Lung (tissue), 12 donors: ENCODE measurements around the gene ASIC2. TPM values are rescaled to one million over a fixed set of nuclear protein-coding genes. Genes with fewer than 3 reads are reported as not detected.

Experiments used
- ATAC-seq: fragments of 200-7000 bp; cut with Tn5 transposase; one replicate; pipeline ENCODE4 v1.9.1; 2020; ENCODE audit warnings: moderate number of reproducible peaks; ENCODE audit not compliant: insufficient read depth, low FRiP score
- DNase-seq, 3 donors: peaks; one replicate each; pipeline ENCODE4 v3.0.0-alpha.2; 2013 to 2017
- H3K27ac ChIP-seq, 2 donors: one replicate each; pipeline ENCODE4 v1.5.1; 2013; ENCODE audit warnings: mild to moderate bottlenecking in 2 of 2, moderate library complexity in 2 of 2, control low read depth in 1 of 2, inconsistent platforms in 1 of 2, low read depth in 1 of 2, low read length in 1 of 2
- H3K27me3 ChIP-seq, 3 donors: one replicate each; pipeline ENCODE4 v1.5.1; 2013; ENCODE audit warnings: low read length in 2 of 3; ENCODE audit not compliant: control insufficient read depth in 3 of 3, insufficient read depth in 3 of 3
- H3K36me3 ChIP-seq, 4 donors: one replicate each; pipeline ENCODE4 v1.5.1; 2013; ENCODE audit warnings: low read length in 4 of 4, mild to moderate bottlenecking in 1 of 4, moderate library complexity in 1 of 4; ENCODE audit not compliant: control insufficient read depth in 4 of 4, insufficient read depth in 4 of 4
- H3K4me1 ChIP-seq, 5 donors: one replicate each; pipeline ENCODE4 v1.5.1; 2013; ENCODE audit warnings: low read length in 5 of 5, mild to moderate bottlenecking in 2 of 5, moderate library complexity in 1 of 5; ENCODE audit not compliant: control insufficient read depth in 5 of 5, insufficient read depth in 5 of 5
- H3K4me3 ChIP-seq: one replicate; pipeline ENCODE4 v1.5.1; 2013; ENCODE audit warnings: mild to moderate bottlenecking, control low read depth, moderate library complexity
- H3K9ac ChIP-seq, 2 donors: one replicate each; pipeline ENCODE4 v1.5.1; 2013; ENCODE audit warnings: low read length in 2 of 2, control low read depth in 1 of 2; ENCODE audit not compliant: insufficient read depth in 1 of 2
- H3K9me3 ChIP-seq, 4 donors: one replicate each; pipeline ENCODE4 v1.5.1; 2013; ENCODE audit warnings: low read length in 3 of 4, mild to moderate bottlenecking in 1 of 4, moderate library complexity in 1 of 4; ENCODE audit not compliant: control insufficient read depth in 4 of 4, insufficient read depth in 3 of 4
- CTCF ChIP-seq: IDR thresholded peaks from 2 replicates; pipeline ENCODE4 v1.5.1; 2012; ENCODE audit warnings: mild to moderate bottlenecking; ENCODE audit errors: control extremely low read depth, extremely low read depth
- WGBS, 2 donors: extraction: QIAGEN DNeasy Blood & Tissue Kit; methylation state at CpG; one replicate each; pipeline ENCODE4 v1.1.7; 2013; 5-methylcytosine and 5-hydroxymethylcytosine counted together
- polyA plus RNA-seq, 2 donors: library from polyadenylated mRNA; stranded (reverse); fragments of 200-250 nt; gene quantifications; one replicate each; pipeline ENCODE4 v1.2.1, GENCODE V29; 2013
- total RNA-seq, 2 donors: library from RNA; depleted of rRNA in 1 of 2; stranded (reverse); fragments of >200 nt in 1 of 2; gene quantifications; one replicate each; pipeline ENCODE4 v1.2.1, GENCODE V29; 2014 to 2021
- donor health status: control.
- donor health status: control.
- donor health status: Bipolar disorder and iron deficiency.
- donor health status: healthy.
- donor health status: DM: yes; HTN: yes; CAD: no.

ASIC2 gene
- total and polyA plus RNA-seq, 4 donors: 0.03 to 0.28 (median 0.14) TPM; not detected in 1

GRCh38 chr17:32998887-32999228 is 294.2 kb downstream of the ASIC2 start:
- 34 to 43% methylated on average over 7 of the region's 7 CpGs for WGBS, 2 donors
- DNase-seq: no peak
- Histone ChIP-seq H3K4me3 (no peak overlapping the region), H3K27me3 (peaks cover 0 to 4% (median 0%) of the 10 kb centered on the region in 3 donors), H3K36me3 (no peaks in the 10 kb centered on the region), H3K4me1 (peaks cover 0 to 4% (median 2%) of the 10 kb centered on the region in 5 donors), H3K9me3 (no peaks in the 10 kb centered on the region), H3K27ac (no peak overlapping the region), H3K9ac (no peak overlapping the region)
- ATAC-seq: no peak
- no peak for TF ChIP-seq CTCF

- H3K9me3 ChIP-seq: no peaks in the 10 kb centered on the region
Measured at GRCh38 chr17:32998111-32998886, 294.8 kb downstream of the ASIC2 start.

GRCh38 chr17:32995416-32996045 is 297.6 kb downstream of the ASIC2 start:
- DNase-seq (no peak), ATAC-seq (no peak)
- H3K4me3 ChIP-seq: no peak overlapping the region
- peaks cover 0 to 4% (median 2%) of the 10 kb centered on the region in 3 donors for H3K27me3 ChIP-seq
- WGBS, 2 donors: 81 to 87% methylated on average over 14 of the region's 14 CpGs
- no peak overlapping the region for H3K9ac ChIP-seq
- H3K9me3 ChIP-seq: no peaks in the 10 kb centered on the region
- no peak overlapping the region for H3K27ac ChIP-seq
- no peak for TF ChIP-seq CTCF
- no peaks in the 10 kb centered on the region for H3K36me3 ChIP-seq
- peaks cover 0 to 4% (median 2%) of the 10 kb centered on the region in 5 donors for H3K4me1 ChIP-seq

More at GRCh38 chr17:32998111-32998886, 294.8 kb downstream of the ASIC2 start:
- Histone ChIP-seq H3K36me3 (no peaks in the 10 kb centered on the region), H3K4me1 (peaks cover 0 to 4% (median 2%) of the 10 kb centered on the region in 5 donors), H3K27me3 (peaks cover 0 to 4% (median 2%) of the 10 kb centered on the region in 3 donors), H3K27ac (no peak overlapping the region), H3K9ac (no peak overlapping the region), H3K4me3 (no peak overlapping the region)
- peak; percentile 71 for TF ChIP-seq CTCF
- peak; percentile 82 to 84 (median 84) for DNase-seq
- 3 to 6% methylated on average over 18 of the region's 18 CpGs for WGBS, 2 donors
- ATAC-seq: peak; percentile 88
